ENCODE results near the gene MRPL48. TPM values are rescaled to one million over a fixed set of nuclear protein-coding genes. Genes with fewer than 3 reads are reported as not detected.

Gene MRPL48
- total and polyA plus RNA-seq, 10 of the 15 experiments (the other 5 are each of a cell fraction or from before 2014, with no cell fraction given): 46.7 to 159 (median 83.4) TPM

- SMC1A ChIA-PET (ENCODE audit: uncharacterized antibody, unreplicated experiment): no interaction called here
- in situ Hi-C loops (cut with MboI) (no loop called here), intact Hi-C loops (cut with micrococcal nuclease; ENCODE audit: unreplicated experiment) (no loop called here)
Measured at GRCh38 chr11:73860202-73860601, 72.5 kb downstream of the MRPL48 start.

GRCh38 chr11:73862986-73863385 lies 75.3 kb downstream of the MRPL48 start:
- ChIA-PET POLR2A (no interaction called here), CTCF (no interaction called here), RAD21 (ENCODE audit: unreplicated experiment) (no interaction called here), SMC1A (ENCODE audit: uncharacterized antibody, unreplicated experiment) (interaction anchor here (0.8 to 1.5 kb wide), 2 partner anchors 8 to 37 kb away, joined by 3 to 4 read pairs; no protein-coding TSS in a partner anchor)
- Histone ChIP-seq H3K27ac (ENCODE audit: control insufficient read depth, insufficient read depth) (no peak overlapping the region), H3K9me3 (replicated peaks; ENCODE audit: control insufficient read depth, insufficient read depth, low read length) (no peaks in the 10 kb centered on the region), H3K4me1 (ENCODE audit: control insufficient read depth, insufficient read depth, low read length) (no peaks in the 10 kb centered on the region), H3K4me3 (no peak overlapping the region), H3K9ac (ENCODE audit: control insufficient read depth, insufficient read depth, low read length) (no peak overlapping the region), H3K27me3 (replicated peaks in 1 of 2; ENCODE audit: control insufficient read depth in 2 of 2, insufficient read depth in 2 of 2, low read length in 1 of 2) (no peaks in the 10 kb centered on the region), H2AFZ (ENCODE audit: control insufficient read depth, low read depth, low read length) (no peak overlapping the region), H3K4me2 (ENCODE audit: control insufficient read depth, insufficient read depth) (no peak overlapping the region), H3K36me3 (ENCODE audit: control insufficient read depth in 2 of 2, insufficient read depth in 2 of 2, low read length in 1 of 2) (no peaks in the 10 kb centered on the region; a peak in 2 of 4 replicates), H4K20me1 (ENCODE audit: control insufficient read depth, insufficient read depth) (no peaks in the 10 kb centered on the region), H3K79me2 (ENCODE audit: control insufficient read depth, insufficient read depth, low read length) (no peaks in the 10 kb centered on the region)
- TF ChIP-seq SMAD5 (IDR thresholded peaks at IDR 0.05; ENCODE audit: low read depth): no peak
- no peak for TF ChIP-seq TBL1XR1 (IDR thresholded peaks at IDR 0.05; ENCODE audit: low read depth, low read length)
- no peak for TF ChIP-seq BHLHE40 (IDR thresholded peaks at IDR 0.05; ENCODE audit: borderline replicate concordance in 1 of 2, low read depth in 2 of 2, low read length in 1 of 2)
- no peak for TF ChIP-seq PRDM15 (CRISPR knock-in tag; IDR thresholded peaks at IDR 0.05)
- TF ChIP-seq JUNB (IDR thresholded peaks at IDR 0.05): no peak
- in situ Hi-C loops (cut with MboI): no loop called here
- 84% methylated on average over 4 of the region's 4 CpGs for WGBS (ENCODE audit: insufficient coverage, insufficient replicate concordance, low lambda C conversion rate, missing lambda C conversion rate)
- FAIRE-seq (no peak), DNase-seq (ENCODE audit: low read depth, low spot score) (no peak), ATAC-seq (no peak)
- intact Hi-C loops (cut with micrococcal nuclease; ENCODE audit: unreplicated experiment): no loop called here
- no TSS peak for BruUV-seq (replicated peaks)

More at GRCh38 chr11:73860202-73860601, 72.5 kb downstream of the MRPL48 start:
- Histone ChIP-seq H3K36me3 (ENCODE audit: control insufficient read depth in 2 of 2, insufficient read depth in 2 of 2, low read length in 1 of 2) (no peaks in the 10 kb centered on the region; a peak in 2 of 4 replicates), H3K9me3 (replicated peaks; ENCODE audit: control insufficient read depth, insufficient read depth, low read length) (no peaks in the 10 kb centered on the region), H3K9ac (ENCODE audit: control insufficient read depth, insufficient read depth, low read length) (no peak overlapping the region), H3K27ac (ENCODE audit: control insufficient read depth, insufficient read depth) (no peak overlapping the region), H3K79me2 (ENCODE audit: control insufficient read depth, insufficient read depth, low read length) (no peaks in the 10 kb centered on the region), H3K27me3 (replicated peaks in 1 of 2; ENCODE audit: control insufficient read depth in 2 of 2, insufficient read depth in 2 of 2, low read length in 1 of 2) (no peaks in the 10 kb centered on the region), H3K4me3 (no peak overlapping the region), H2AFZ (ENCODE audit: control insufficient read depth, low read depth, low read length) (no peak overlapping the region), H3K4me2 (ENCODE audit: control insufficient read depth, insufficient read depth) (no peak overlapping the region), H3K4me1 (ENCODE audit: control insufficient read depth, insufficient read depth, low read length) (no peaks in the 10 kb centered on the region), H4K20me1 (ENCODE audit: control insufficient read depth, insufficient read depth) (no peaks in the 10 kb centered on the region)
- FAIRE-seq: no peak
- DNase-seq (ENCODE audit: low read depth, low spot score): no peak
- WGBS (ENCODE audit: insufficient coverage, insufficient replicate concordance, low lambda C conversion rate, missing lambda C conversion rate): 78% methylated on average over 2 of the region's 2 CpGs
- no peak for TF ChIP-seq NR2C1 (IDR thresholded peaks at IDR 0.05)
- no peak for TF ChIP-seq SIN3A (IDR thresholded peaks at IDR 0.05; ENCODE audit: low read depth, low read length)
- TF ChIP-seq BMI1 (IDR thresholded peaks at IDR 0.05; ENCODE audit: borderline replicate concordance): no peak
- TF ChIP-seq DPF2 (IDR thresholded peaks at IDR 0.05): no peak
- no peak for TF ChIP-seq ZNF217 (IDR thresholded peaks at IDR 0.05)
- no peak for TF ChIP-seq SUPT20H (IDR thresholded peaks at IDR 0.05; ENCODE audit: borderline replicate concordance, control insufficient read depth, low read depth, low read length)
- no peak for TF ChIP-seq TCF3 (IDR thresholded peaks at IDR 0.05; ENCODE audit: borderline replicate concordance, insufficient read depth, low read depth, low read length)
- TF ChIP-seq SREBF2 (IDR thresholded peaks at IDR 0.05; ENCODE audit: low read length): no peak
- no peak for TF ChIP-seq LARP7 (IDR thresholded peaks at IDR 0.05)
- ATAC-seq: no peak
- RAD21 ChIA-PET (ENCODE audit: unreplicated experiment): no interaction called here
- POLR2A ChIA-PET: no interaction called here
- no TSS peak for BruUV-seq (replicated peaks)
- CTCF ChIA-PET: no interaction called here
